Cardiac fibroblast (primary cell): ENCODE results near the gene PDGFA.

Experiments
- DNase-seq, 2 donors: peaks; one replicate each; pipeline versions ENCODE4 v3.0.0 to v3.0.0-alpha.2; 2010; ENCODE audit warnings: low read depth in 2 of 2
- H3K4me3 ChIP-seq, 2 donors: replicated peaks in 1 of 2; 1 replicate in 1 of 2; 2 replicates in 1 of 2; pipeline ENCODE4 v1.5.1; 2011; ENCODE audit warnings: low read depth in 2 of 2, low read length in 2 of 2, mild to moderate bottlenecking in 2 of 2, moderate library complexity in 1 of 2
- CTCF ChIP-seq: IDR thresholded peaks from one replicate; pipeline ENCODE4 v1.5.1; 2011; ENCODE audit warnings: low read depth, mild to moderate bottlenecking, low read length, inconsistent platforms

Gene PDGFA

GRCh38 chr7:533266-533665, 13.6 kb upstream of the PDGFA start:
- no peak for DNase-seq
- TF ChIP-seq CTCF = no peak
- no peak overlapping the region for H3K4me3 ChIP-seq

- no peak overlapping the region for H3K4me3 ChIP-seq
- no peak for TF ChIP-seq CTCF
- no peak for DNase-seq
Measured at GRCh38 chr7:532379-533143, 12.9 kb upstream of the PDGFA start.

- H3K4me3 ChIP-seq = no peak overlapping the region
- TF ChIP-seq CTCF = no peak
- DNase-seq = no peak
Measured at GRCh38 chr7:531777-532176, 12.1 kb upstream of the PDGFA start.

DNA sequence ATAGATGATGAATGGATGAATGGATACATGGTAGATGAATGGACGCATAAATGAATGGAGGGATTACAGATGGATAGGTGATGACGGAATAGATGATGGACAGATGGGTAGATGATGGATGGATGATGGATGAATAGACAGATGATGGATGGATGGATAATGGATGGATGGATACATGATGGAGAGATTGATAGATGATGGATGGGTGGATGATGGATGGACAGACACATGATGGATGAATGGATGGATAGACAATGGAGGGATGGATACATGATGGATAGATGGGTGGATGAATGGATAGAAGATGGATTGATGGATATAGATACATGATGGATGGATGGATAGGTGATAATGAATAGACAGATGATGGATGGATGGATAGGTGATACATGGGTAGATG, 8.8 kb upstream of the PDGFA start:
- TF ChIP-seq CTCF = no peak
- DNase-seq = no peak
- no peak overlapping the region for H3K4me3 ChIP-seq

DNA sequence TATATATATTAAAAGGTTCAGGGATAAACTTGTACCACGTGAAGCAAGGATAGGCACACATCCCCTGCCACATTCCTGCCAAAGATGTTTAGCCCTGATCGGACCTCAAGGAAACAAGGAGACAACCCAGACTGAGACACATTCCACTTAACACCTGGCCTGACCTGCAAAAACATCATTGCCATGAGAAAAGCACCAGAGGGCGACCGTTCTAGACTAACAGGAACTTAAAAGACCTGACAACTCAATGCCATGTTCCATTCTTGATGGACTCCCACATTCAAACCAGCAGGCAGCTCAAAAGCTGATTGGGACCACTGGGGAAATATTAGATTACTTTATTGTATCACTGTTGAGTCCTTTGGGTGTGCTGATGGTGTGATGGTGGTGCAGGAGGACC, 8.1 kb upstream of the PDGFA start:
- no peak for TF ChIP-seq CTCF
- DNase-seq = no peak

GRCh38 chr7:526460-527034, 6.9 kb upstream of the PDGFA start:
- TF ChIP-seq CTCF = no peak
- H3K4me3 ChIP-seq = no peak overlapping the region
- DNase-seq = no peak

More for the DNA sequence above, 8.1 kb upstream of the PDGFA start:
- no peak overlapping the region for H3K4me3 ChIP-seq

DNA sequence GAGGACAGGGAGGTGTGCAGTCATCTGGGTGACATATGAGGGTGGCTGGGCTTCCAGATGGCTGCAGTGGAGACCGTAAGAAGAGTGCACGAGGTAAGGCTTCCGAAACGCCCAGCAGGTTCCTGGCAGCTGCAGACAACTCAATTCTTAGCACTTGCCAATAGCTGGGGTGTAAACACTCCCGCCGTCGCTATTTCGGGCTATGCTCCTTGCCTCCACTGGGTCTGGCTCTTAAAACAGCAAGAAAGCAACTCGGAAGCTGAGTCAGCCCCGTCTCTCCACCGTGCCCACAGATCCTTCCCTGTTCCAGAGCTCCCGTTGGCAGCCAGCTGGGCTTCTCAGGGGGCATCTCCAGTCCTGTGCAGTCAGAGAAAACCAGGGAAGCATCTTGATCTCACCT, 6.1 kb upstream of the PDGFA start:
- H3K4me3 ChIP-seq = no peak overlapping the region
- TF ChIP-seq CTCF = no peak
- no peak for DNase-seq
